ENCODE measurements around the gene LEMD2.

- TF ChIP-seq POLR2A (IDR thresholded peaks at IDR 0.05; ENCODE audit: low read length) (no peak), GATA1 (IDR thresholded peaks at IDR 0.05; ENCODE audit: low read depth, low read length) (no peak)
Observed at GRCh38 chr6:33746651-33747100, 42.3 kb downstream of the LEMD2 start, which contains the start of gene IP6K3.

Measured in erythroblast (primary cell).